HG02588 (cell line): ENCODE results near the gene BCL2.

Source experiments
- ATAC-seq: cut with Tn5 transposase; IDR thresholded peaks from one replicate; pipeline ENCODE4 v1.9.1; 2021; ENCODE audit warnings: mild to moderate bottlenecking, moderate library complexity; ENCODE audit not compliant: unreplicated experiment

BCL2 gene

GRCh38 chr18:63161761-63162195, 157.8 kb downstream of the BCL2 start:
- peak; percentile 44 for ATAC-seq

GRCh38 chr18:63161032-63161760, 158.4 kb downstream of the BCL2 start:
- ATAC-seq: peak; percentile 13

- ATAC-seq: no peak
Observed at GRCh38 chr18:63160172-63160995, 159.2 kb downstream of the BCL2 start.

GRCh38 chr18:63159590-63159989, 160.0 kb downstream of the BCL2 start:
- ATAC-seq: peak; percentile 18

- ATAC-seq: peak; percentile 10
Observed at GRCh38 chr18:63158676-63159291, 160.8 kb downstream of the BCL2 start.

GRCh38 chr18:63158012-63158631, 161.4 kb downstream of the BCL2 start:
- ATAC-seq: no peak

- ATAC-seq: peak; percentile 12
Observed at GRCh38 chr18:63157293-63158011, 162.1 kb downstream of the BCL2 start.

GRCh38 chr18:63155910-63156773, 163.4 kb downstream of the BCL2 start:
- ATAC-seq: no peak

- ATAC-seq: peak; percentile 37
Observed at GRCh38 chr18:63155169-63155852, 164.3 kb downstream of the BCL2 start.

- ATAC-seq: no peak
Observed at GRCh38 chr18:63154350-63155152, 165.0 kb downstream of the BCL2 start.

- ATAC-seq: no peak
Observed at GRCh38 chr18:63152791-63153190, 166.8 kb downstream of the BCL2 start.

- ATAC-seq: no peak
Observed at GRCh38 chr18:63152096-63152495, 167.5 kb downstream of the BCL2 start.

- ATAC-seq: no peak
Observed at GRCh38 chr18:63151539-63151938, 168.0 kb downstream of the BCL2 start.

- ATAC-seq: peak; percentile 20
Observed at GRCh38 chr18:63150942-63151421, 168.6 kb downstream of the BCL2 start.

- no peak for ATAC-seq
Observed at GRCh38 chr18:63150326-63150725, 169.2 kb downstream of the BCL2 start.

- ATAC-seq: no peak
Observed at GRCh38 chr18:63149302-63149587, 170.3 kb downstream of the BCL2 start.

GRCh38 chr18:63148449-63149301, 170.9 kb downstream of the BCL2 start:
- ATAC-seq: no peak
